HG03571 (cell line): ENCODE results near the gene SP9.

Experiments used
- ATAC-seq: cut with Tn5 transposase; IDR thresholded peaks from one replicate; pipeline ENCODE4 v1.9.1; 2021; ENCODE audit not compliant: unreplicated experiment

The SP9 gene

GRCh38 chr2:174333372-174334277 is 1.1 kb upstream of the SP9 start:
- ATAC-seq, result no peak

- no peak for ATAC-seq
Measured at GRCh38 chr2:174334278-174334715, 457 bp upstream of the SP9 start.

- no peak for ATAC-seq
Measured at GRCh38 chr2:174335254-174335987, 667 bp downstream of the SP9 start.

GRCh38 chr2:174335988-174336500 is 1.3 kb downstream of the SP9 start:
- no peak for ATAC-seq

- peak; percentile 44 for ATAC-seq
Measured at GRCh38 chr2:174336501-174337336, 2.0 kb downstream of the SP9 start.

GRCh38 chr2:174337337-174338146 is 2.8 kb downstream of the SP9 start:
- no peak for ATAC-seq

- ATAC-seq, result no peak
Measured at GRCh38 chr2:174338147-174338605, 3.4 kb downstream of the SP9 start.

- no peak for ATAC-seq
Measured at GRCh38 chr2:174338671-174339560, 4.2 kb downstream of the SP9 start.

- no peak for ATAC-seq
Measured at GRCh38 chr2:174339561-174340399, 5.0 kb downstream of the SP9 start.

GRCh38 chr2:174340400-174341292 is 5.9 kb downstream of the SP9 start:
- ATAC-seq, result no peak

- peak; percentile 42 for ATAC-seq
Measured at GRCh38 chr2:174341293-174341994, 6.7 kb downstream of the SP9 start.

- no peak for ATAC-seq
Measured at GRCh38 chr2:174341995-174342685, 7.4 kb downstream of the SP9 start.

- no peak for ATAC-seq
Measured at GRCh38 chr2:174342686-174343342, 8.1 kb downstream of the SP9 start.

GRCh38 chr2:174343343-174343622 is 8.5 kb downstream of the SP9 start:
- ATAC-seq, result no peak

GRCh38 chr2:174343623-174344455 is 9.1 kb downstream of the SP9 start:
- ATAC-seq, result no peak
